Astrocyte (in vitro differentiated cells and primary cell): ENCODE data around the gene SYTL3.

Experiments used
- CTCF ChIP-seq: IDR thresholded peaks from 2 replicates; pipeline ENCODE4 v1.5.1; 2011; ENCODE audit warnings: low read depth, mild to moderate bottlenecking, inconsistent platforms, low read length, moderate library complexity; ENCODE audit not compliant: insufficient read depth
- EZH2 ChIP-seq: IDR thresholded peaks from 2 replicates; pipeline ENCODE4 v1.6.1; 2012; ENCODE audit warnings: mild to moderate bottlenecking, low read length, inconsistent platforms; ENCODE audit not compliant: insufficient read depth

- TF ChIP-seq EZH2 = no peak
- no peak for TF ChIP-seq CTCF
Measured at GRCh38 chr6:158636778-158637177, 13.1 kb upstream of the SYTL3 start.
